Neural progenitor cell (in vitro differentiated cells): ENCODE data around the gene ST3GAL2. TPM values are rescaled to one million over a fixed set of nuclear protein-coding genes. Genes with fewer than 3 reads are reported as not detected.

Source experiments
- DNase-seq: peaks from one replicate; pipeline ENCODE4 v3.0.0-alpha.2; 2016; ENCODE audit warnings: low spot score
- H2AFZ ChIP-seq: fragments of 200-600 bp; sonication (generic); replicated peaks from 2 replicates; pipeline ENCODE4 v1.6.1; 2016; ENCODE audit warnings: antibody characterized with exemption
- H3F3A ChIP-seq: fragments of 200-600 bp; sonication (generic); 2 replicates; pipeline ENCODE4 v1.6.1; 2016; ENCODE audit warnings: antibody characterized with exemption, low read depth
- H3K27ac ChIP-seq: fragments of 200-600 bp; sonication (generic); 2 replicates; pipeline ENCODE4 v1.5.1; 2016; ENCODE audit warnings: mild to moderate bottlenecking
- H3K27me3 ChIP-seq: fragments of 200-600 bp; sonication (generic); 2 replicates; pipeline ENCODE4 v1.6.1; 2016; ENCODE audit warnings: mild to moderate bottlenecking, moderate library complexity
- H3K36me3 ChIP-seq: fragments of 200-600 bp; sonication (generic); 2 replicates; pipeline ENCODE4 v1.5.1; 2016
- H3K4me1 ChIP-seq: fragments of 200-600 bp; sonication (generic); 2 replicates; pipeline ENCODE4 v1.6.1; 2016; ENCODE audit warnings: mixed run types
- H3K4me2 ChIP-seq: fragments of 200-600 bp; sonication (generic); 2 replicates; pipeline ENCODE4 v1.6.1; 2016
- H3K4me3 ChIP-seq: fragments of 200-600 bp; sonication (generic); 2 replicates; pipeline ENCODE4 v1.5.1; 2016
- H3K79me2 ChIP-seq: fragments of 200-600 bp; sonication (generic); 2 replicates; pipeline ENCODE4 v1.6.1; 2016; ENCODE audit warnings: low read depth
- H3K9ac ChIP-seq: fragments of 200-600 bp; sonication (generic); 2 replicates; pipeline ENCODE4 v1.6.1; 2016
- H3K9me3 ChIP-seq: fragments of 200-600 bp; sonication (generic); 2 replicates; pipeline ENCODE4 v1.5.1; 2016; ENCODE audit warnings: low read depth
- H4K20me1 ChIP-seq: fragments of 200-600 bp; sonication (generic); 2 replicates; pipeline ENCODE4 v1.6.1; 2016; ENCODE audit warnings: low read depth
- H3K27ac Mint-ChIP-seq: 3 replicates; pipeline ENCODE4 v1.8.0; 2021; ENCODE audit warnings: mixed read lengths
- H3K27me3 Mint-ChIP-seq: 2 replicates; pipeline ENCODE4 v1.8.0; 2022; ENCODE audit warnings: low read depth, mild to moderate bottlenecking, inconsistent platforms, moderate library complexity, mixed read lengths; ENCODE audit not compliant: insufficient read depth
- H3K36me3 Mint-ChIP-seq: 3 replicates; pipeline ENCODE4 v1.8.0; 2021; ENCODE audit warnings: mixed read lengths
- H3K4me1 Mint-ChIP-seq: 3 replicates; pipeline ENCODE4 v1.8.0; 2021; ENCODE audit warnings: mixed read lengths
- H3K4me3 Mint-ChIP-seq: 3 replicates; pipeline ENCODE4 v1.8.0; 2021; ENCODE audit warnings: mild to moderate bottlenecking, moderate library complexity, mixed read lengths
- H3K9me3 Mint-ChIP-seq: 3 replicates; pipeline ENCODE4 v1.8.0; 2020; ENCODE audit warnings: mixed read lengths
- CTCF ChIP-seq: fragments of 200-600 bp; sonication (generic); IDR thresholded peaks from 2 replicates; pipeline ENCODE4 v1.5.1; 2017; ENCODE audit warnings: antibody characterized with exemption, mild to moderate bottlenecking
- EZH2 ChIP-seq: fragments of 200-600 bp; sonication (generic); IDR thresholded peaks from 2 replicates; pipeline ENCODE4 v1.6.1; 2017; ENCODE audit warnings: antibody characterized with exemption, mild to moderate bottlenecking, moderate library complexity
- EZH2phosphoT487 ChIP-seq: fragments of 200-600 bp; sonication (generic); IDR thresholded peaks from 2 replicates; pipeline ENCODE4 v1.6.1; 2017; ENCODE audit warnings: antibody characterized with exemption
- small RNA-seq: library from RNA; depleted of rRNA; stranded (forward); fragments of <200 nt; gene quantifications from one replicate; pipeline ENCODE3, GENCODE V24; 2015
- total RNA-seq: library from RNA; depleted of rRNA; stranded (reverse); fragments of >200 nt; gene quantifications from 2 replicates; pipeline ENCODE4 v1.2.3, GENCODE V29; 2015; ENCODE audit warnings: low replicate concordance

ST3GAL2 gene
- total RNA-seq, 1 donor from 2014 or later: 11.6 TPM

GRCh38 chr16:70331091-70331490, 107.8 kb downstream of the ST3GAL2 start:
- Histone ChIP-seq H3K36me3 (no peaks in the 10 kb centered on the region), H3K27ac (no peak overlapping the region), H3K4me3 (no peak overlapping the region), H3K4me2 (no peak overlapping the region), H3K9ac (no peak overlapping the region), H4K20me1 (no peaks in the 10 kb centered on the region), H3K4me1 (no peaks in the 10 kb centered on the region), H2AFZ (no peak overlapping the region), H3K27me3 (no peaks in the 10 kb centered on the region), H3K9me3 (no peaks in the 10 kb centered on the region), H3K79me2 (no peaks in the 10 kb centered on the region), H3F3A (peaks cover 5% of the 10 kb centered on the region)
- H3K4me1 Mint-ChIP-seq: no peaks in the 10 kb centered on the region
- TF ChIP-seq EZH2phosphoT487 (no peak), EZH2 (no peak), CTCF (no peak)
- no peak overlapping the region for H3K4me3 Mint-ChIP-seq
- peaks cover 15% of the 10 kb centered on the region for H3K36me3 Mint-ChIP-seq
- H3K27ac Mint-ChIP-seq: no peak overlapping the region
- peaks cover 2% of the 10 kb centered on the region for H3K27me3 Mint-ChIP-seq
- H3K9me3 Mint-ChIP-seq: no peaks in the 10 kb centered on the region
- DNase-seq: no peak

Small RNA genes lying within 50 kb of the gene (small RNA-seq; reads per million reads assigned to genes)
- 0.23 reads per million, percentile 7 among the genes with 10 or more reads in this experiment for gene RNU6-23P
- gene RPS27P26: not detected

Other genes with a start within 250 kb of the ST3GAL2 start
- gene EXOSC6, start 187.2 kb downstream of the ST3GAL2 start, total RNA-seq: 26.7 and 27.1 TPM in 2 replicates
- gene AARS1, start 149.6 kb downstream of the ST3GAL2 start, total RNA-seq: 53.7 and 60.8 TPM in 2 replicates
- 41.0 and 49.7 TPM in 2 replicates for gene DDX19B, start 139.9 kb downstream of the ST3GAL2 start, total RNA-seq
- gene DDX19A, start 92.2 kb downstream of the ST3GAL2 start, total RNA-seq: 45.1 and 55.4 TPM in 2 replicates
- 11.0 and 12.0 TPM in 2 replicates for gene FCSK, start 15.5 kb upstream of the ST3GAL2 start, total RNA-seq
- 62.4 and 79.8 TPM in 2 replicates for gene COG4, start 84.5 kb upstream of the ST3GAL2 start, total RNA-seq
- gene SF3B3, start 84.7 kb upstream of the ST3GAL2 start, total RNA-seq: 188 and 314 TPM in 2 replicates
- not detected in 2 replicates for gene IL34, start 207.5 kb upstream of the ST3GAL2 start, total RNA-seq
- gene MTSS2, start 247.0 kb upstream of the ST3GAL2 start, total RNA-seq: 6.2 and 22.1 TPM in 2 replicates